ENCODE data around the gene TACR1. TPM values are rescaled to one million over a fixed set of nuclear protein-coding genes. Genes with fewer than 3 reads are reported as not detected.

The TACR1 gene
- total RNA-seq, 2 experiments from 2014 or later, result not detected

DNA sequence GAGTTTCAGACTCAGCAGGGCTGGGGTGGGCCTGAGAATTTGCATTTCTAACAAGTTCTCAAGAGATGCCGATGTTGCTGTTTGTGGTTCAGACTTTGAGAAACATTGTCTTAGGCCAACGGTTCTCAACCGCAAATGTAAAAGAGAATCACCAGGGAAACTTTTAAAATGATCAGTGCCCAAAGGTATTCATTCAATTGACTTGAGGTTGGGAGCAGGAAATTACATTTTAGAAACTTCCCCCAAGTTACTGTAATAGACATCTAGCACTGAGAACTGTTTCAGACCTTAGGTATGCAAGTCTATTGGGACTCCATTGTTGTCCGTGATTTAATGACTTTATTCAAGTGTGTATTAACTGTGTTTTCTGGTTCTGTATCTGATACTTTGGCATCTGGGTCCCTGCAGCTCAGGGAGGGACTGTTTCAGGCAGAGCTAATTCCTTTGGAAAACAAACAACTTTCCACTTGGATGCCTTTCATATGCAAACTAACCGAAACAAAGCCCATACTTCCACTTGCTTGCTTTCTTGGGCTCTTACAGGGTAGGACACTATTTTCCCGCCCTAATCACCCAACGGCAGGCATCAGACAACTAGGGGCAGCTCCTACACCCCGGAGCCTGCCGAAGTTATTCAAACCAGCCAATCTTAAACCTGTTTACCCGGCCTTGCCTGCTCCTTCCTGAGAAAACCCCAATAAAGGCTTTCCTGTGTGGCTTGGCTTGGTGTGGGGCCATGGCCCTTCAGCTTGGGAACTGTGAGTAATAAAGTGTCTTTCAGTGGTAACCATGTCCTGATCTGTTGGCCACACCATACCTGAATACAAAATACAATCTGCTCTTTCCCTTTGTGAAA, 143.3 kb downstream of the TACR1 start:
- POLR2A ChIA-PET, result no interaction called here
- CTCF ChIA-PET, result interaction anchor here (1.2 kb wide), 1 partner anchor 10 kb away, joined by 3 read pairs; no protein-coding TSS in a partner anchor

DNA sequence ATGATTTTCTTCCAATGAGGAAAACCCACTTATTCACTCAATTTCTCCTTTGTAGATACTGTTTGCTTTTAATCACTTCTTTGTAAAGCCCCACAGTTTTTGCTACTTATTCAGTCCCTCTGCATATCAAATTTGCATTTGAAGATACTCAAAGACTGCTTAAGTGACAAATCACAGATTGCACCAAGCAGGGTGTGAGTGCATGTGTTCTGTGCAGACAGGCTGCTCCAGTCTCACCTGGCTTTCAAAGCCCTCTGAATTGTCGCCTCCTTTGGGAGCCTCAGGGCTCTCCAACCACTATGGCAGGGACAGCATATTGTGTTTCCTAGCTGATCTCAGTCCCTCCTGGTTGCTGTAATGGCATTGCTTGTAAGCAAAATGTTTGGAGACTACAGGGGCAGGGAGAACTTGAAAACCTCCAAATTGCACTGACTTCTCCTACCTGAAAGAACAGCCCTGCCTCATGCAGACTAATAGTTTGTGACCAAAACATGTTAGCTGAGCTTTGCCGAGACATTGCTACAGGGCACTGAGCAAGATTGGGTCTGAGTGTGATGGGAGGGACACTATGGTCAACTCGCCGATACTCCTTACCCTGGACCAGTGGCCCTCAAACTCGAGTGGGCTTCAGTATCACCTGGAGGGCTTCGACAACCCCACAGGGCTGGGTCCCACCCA, 144.0 kb downstream of the TACR1 start:
- ChIA-PET POLR2A (no interaction called here), CTCF (interaction anchor here (1.2 kb wide), 1 partner anchor 10 kb away, joined by 3 read pairs; no protein-coding TSS in a partner anchor)

GRCh38 chr2:75054296-75054695, 145.0 kb downstream of the TACR1 start:
- POLR2A ChIA-PET, result no interaction called here
- CTCF ChIA-PET, result no interaction called here

DNA sequence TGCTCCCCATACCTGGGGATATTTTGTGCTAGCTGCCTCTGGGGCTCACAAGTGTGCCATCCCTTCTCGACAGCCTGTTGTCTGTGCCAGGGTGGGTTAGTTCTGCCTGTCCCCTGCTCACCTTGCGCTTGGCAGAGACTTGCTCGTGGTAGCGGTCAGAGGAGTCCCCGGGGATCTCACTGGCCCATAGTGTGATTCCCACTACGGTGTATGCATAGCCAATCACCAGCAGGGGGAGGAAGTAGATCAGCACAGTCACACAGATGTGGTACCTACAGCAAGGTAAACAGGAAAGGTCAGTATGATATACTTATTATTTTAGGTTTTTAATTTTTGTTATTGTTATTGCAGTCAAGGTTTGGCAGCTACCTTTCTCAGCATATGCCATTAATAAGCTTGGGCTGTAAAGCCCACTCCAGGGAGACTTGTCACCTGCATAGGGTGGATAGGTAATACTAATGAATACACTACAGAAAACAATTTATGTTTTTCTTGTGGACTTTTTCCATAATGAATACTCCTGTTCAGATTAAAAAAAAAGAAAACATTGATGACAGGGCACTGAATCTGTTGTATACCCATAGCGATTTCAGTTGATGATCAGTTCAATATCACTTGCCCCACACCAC, 145.7 kb downstream of the TACR1 start:
- ChIA-PET POLR2A (no interaction called here), CTCF (no interaction called here)

DNA sequence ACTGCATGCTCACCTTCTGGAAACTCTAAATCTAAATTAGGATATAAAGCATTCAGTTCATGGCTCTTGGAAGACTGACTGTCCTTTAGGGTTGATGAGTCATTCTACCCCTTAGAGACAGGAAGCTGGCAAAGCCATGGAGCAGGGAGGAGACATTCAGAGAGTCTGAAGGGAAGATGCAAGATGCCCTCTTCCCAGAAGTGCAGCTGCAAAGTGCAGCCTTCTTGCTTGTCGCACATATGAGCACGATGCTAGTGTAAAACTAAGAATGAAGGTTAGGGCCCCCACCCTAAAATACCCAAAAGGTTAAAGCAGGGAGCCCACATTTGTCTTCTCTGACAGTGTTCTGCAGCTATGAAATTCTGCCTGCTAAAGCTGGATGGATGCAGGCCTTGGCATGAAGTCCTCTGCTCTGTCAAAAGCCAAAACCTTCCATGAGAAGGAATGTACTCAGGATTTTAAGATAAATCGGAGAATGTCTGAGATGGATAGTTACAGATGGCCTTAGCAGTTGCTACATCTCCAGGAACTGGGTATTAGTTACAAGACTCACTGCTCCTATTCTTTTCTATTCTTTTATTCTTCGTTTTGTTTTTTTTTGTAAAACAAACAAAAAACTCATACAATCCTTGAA, 151.2 kb downstream of the TACR1 start:
- POLR2A ChIA-PET, result no interaction called here

DNA sequence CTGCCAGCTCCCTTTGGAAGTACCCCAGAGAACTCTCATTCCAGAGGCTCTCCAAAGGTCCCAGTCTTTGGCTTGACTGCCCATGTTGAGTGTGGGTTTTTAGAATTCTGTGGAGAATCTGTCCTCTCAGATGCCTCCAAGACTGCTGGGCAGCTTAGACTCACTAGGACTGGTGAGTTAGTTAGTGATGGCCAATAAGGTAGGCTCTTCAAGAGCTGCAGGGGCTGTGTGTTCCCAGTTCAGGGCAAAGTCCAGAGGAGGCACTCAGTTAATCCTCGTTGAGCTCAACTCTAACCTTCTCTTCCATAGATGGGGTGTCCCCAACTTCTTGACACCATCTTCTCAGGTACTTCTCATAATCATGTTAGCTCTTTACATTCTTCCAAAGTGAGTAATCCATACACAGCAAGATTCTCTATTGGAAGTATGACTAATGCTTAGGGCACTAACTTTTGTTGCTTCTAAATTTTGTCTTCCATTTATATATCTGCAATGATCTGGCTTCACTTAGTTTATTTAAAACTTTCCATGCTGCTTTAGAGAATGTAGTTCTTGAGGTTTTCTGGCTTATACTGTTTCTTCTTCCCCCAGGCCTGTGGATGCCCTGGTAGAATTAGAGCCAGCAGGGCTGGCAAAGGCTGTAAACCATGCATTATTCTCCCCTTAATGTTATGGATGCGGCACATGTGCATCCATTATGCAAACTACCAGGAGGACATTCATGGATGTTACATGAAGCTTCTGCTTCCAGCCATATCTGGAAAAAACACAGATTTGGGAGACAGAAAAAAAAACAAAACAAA, 151.9 kb downstream of the TACR1 start:
- CTCF ChIA-PET, result no interaction called here
- POLR2A ChIA-PET, result no interaction called here

More for the DNA sequence above, 151.2 kb downstream of the TACR1 start:
- CTCF ChIA-PET, result no interaction called here

GRCh38 chr2:75045526-75046050, 153.7 kb downstream of the TACR1 start:
- CTCF ChIA-PET, result no interaction called here
- POLR2A ChIA-PET, result no interaction called here

DNA sequence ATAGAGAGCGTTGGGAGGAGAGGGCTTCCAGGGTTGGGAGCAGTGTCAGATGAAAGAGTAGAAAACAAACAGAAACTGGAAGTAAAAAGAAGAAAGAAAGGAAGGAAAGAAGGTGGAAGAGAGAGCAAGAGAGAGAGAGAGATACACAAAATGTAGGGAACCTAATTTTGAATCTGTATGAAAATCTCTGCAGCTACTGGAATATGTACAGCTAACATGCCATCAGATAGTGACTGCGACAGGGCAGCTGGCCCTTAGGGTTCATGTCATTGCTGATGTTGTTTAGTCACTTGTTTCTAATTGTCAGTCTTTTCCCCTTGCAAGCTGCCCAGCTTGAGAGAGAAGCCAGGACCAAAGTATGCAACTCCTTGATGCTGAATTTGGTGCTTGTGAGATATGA, 155.0 kb downstream of the TACR1 start:
- POLR2A ChIA-PET, result no interaction called here
- CTCF ChIA-PET, result no interaction called here

DNA sequence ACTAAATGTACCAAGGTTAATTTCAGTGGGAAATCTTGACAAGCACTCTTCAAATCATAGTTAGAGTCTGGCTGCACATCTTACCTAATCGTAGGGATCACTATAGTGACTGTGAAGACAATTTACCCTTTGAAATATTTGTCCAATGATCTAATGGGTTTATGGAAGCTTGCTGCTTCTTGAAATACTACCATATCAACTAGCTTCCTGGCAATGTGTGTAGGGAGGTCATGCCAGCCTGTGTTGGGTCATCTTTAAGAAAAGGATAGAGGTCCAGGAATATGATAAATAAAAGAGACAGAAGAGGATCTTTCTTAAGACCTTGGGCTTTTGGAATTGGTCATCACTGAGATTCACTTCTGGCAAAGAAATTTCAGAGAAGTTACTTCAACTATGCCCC, 156.5 kb downstream of the TACR1 start:
- POLR2A ChIA-PET, result no interaction called here
- CTCF ChIA-PET, result no interaction called here

GRCh38 chr2:75041731-75042600, 157.4 kb downstream of the TACR1 start:
- ChIA-PET CTCF (no interaction called here), POLR2A (no interaction called here)

DNA sequence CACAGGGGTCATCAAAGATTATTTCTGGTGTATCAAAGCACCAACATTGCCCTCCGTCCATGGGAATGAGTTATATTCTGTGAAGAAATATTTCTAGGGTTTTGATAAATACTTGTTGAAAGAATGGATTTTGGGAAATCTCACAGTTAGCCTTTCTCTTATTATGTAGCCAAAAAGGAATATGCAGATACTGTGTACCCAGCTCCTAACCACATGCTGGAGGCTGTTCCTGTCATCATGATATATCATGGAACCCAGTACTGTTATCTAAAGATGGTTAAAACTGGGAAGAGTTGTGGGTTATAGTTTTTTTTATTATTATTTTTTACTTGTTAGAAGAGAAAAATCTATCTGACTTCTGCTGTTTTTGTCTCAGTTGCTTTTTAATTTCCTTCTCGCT, 158.1 kb downstream of the TACR1 start:
- ChIA-PET CTCF (no interaction called here), POLR2A (no interaction called here)

DNA sequence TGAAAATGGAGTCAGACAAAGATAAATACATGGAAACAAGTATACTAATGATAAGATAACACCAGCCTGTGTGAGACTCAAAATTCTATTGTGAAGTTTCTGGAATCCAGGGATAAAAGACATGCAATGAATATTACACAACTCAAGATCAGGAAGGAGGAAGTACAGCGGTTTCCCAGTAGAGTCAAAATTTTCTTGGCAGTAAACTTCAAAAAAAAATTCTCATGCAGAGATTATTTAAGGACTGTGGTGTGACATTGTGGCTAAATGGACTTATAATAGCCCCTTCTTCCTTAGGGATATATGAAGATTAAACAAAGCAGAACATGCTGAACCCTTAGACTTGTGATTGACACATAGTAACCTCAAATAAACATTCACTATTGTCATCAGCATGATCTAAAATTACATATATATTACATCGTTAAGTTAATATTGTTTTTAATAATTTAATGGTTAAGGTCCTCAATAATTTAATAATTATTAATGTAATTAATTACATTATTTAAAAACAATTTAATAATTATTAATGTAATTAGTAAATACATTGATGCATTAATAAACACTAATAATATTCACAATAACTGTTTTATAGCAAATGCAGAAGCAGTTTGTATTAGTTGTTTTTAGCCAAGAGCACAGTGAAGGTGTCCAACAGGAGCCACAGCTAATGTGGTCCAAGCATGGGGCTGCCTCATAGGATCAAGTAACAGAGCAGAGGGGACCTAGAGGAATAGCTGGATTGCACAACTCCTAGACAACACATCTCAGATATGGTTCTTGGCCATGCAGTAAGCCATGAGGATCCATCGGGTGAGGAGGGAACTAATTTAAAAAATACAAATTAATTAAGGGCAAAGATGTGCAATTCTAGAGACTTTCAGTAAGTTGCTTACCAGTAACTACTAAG, 163.6 kb downstream of the TACR1 start:
- POLR2A ChIA-PET, result no interaction called here
- CTCF ChIA-PET, result no interaction called here

DNA sequence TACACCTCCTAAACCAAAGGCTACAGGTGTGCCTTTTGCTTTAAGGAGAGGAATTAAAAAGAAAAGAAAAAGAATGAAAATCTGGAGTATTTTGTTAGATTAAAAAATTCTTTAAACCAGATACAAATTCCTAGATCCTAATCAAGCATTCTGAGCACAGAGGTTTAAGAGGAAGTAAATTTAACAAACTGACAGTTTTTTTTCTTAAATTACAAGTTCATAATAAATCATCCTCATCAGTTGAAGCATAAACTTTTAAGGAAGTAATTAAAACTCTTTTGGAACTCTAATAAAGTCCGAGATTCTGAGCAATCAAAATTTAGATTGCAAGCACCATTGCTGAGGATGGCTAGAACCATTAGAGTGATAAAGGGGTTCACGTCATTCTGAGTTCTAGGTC, 165.8 kb downstream of the TACR1 start:
- ChIA-PET CTCF (no interaction called here), POLR2A (no interaction called here)

GRCh38 chr2:75031906-75032803, 167.2 kb downstream of the TACR1 start:
- ChIA-PET POLR2A (no interaction called here), CTCF (no interaction called here)

GRCh38 chr2:75031171-75031570, 168.1 kb downstream of the TACR1 start:
- ChIA-PET CTCF (no interaction called here), POLR2A (no interaction called here)

GRCh38 chr2:75030218-75031009, 168.9 kb downstream of the TACR1 start:
- POLR2A ChIA-PET, result no interaction called here
- CTCF ChIA-PET, result no interaction called here
